HepG2 (cell line): Measurements from ENCODE around the gene GSPT1. TPM values are rescaled to one million over a fixed set of nuclear protein-coding genes. Genes with fewer than 3 reads are reported as not detected.

Source experiments
- ATAD3A ChIP-seq: sonication (generic); formaldehyde crosslinking; IDR thresholded peaks from 2 replicates; pipeline ENCODE4 v1.4.0; 2020; ENCODE audit warnings: missing genetic modification reagents
- CBX1 ChIP-seq: IDR thresholded peaks from one replicate; pipeline ENCODE4 v1.6.1; 2016; ENCODE audit warnings: antibody characterized with exemption, low read depth
- CENPT ChIP-seq: sonication (generic); formaldehyde crosslinking; IDR thresholded peaks from 2 replicates; pipeline ENCODE4 v1.8.0; 2022; ENCODE audit warnings: low read depth, mild to moderate bottlenecking, moderate library complexity, missing genetic modification reagents
- ELF4 ChIP-seq: sonication (generic); formaldehyde crosslinking; IDR thresholded peaks from 2 replicates; pipeline ENCODE4 v1.5.0; 2020; ENCODE audit warnings: missing genetic modification reagents, mild to moderate bottlenecking, moderate library complexity, borderline replicate concordance
- FUBP1 ChIP-seq: sonication (generic); formaldehyde crosslinking; IDR thresholded peaks from 2 replicates; pipeline ENCODE4 v1.5.1; 2020; ENCODE audit warnings: missing genetic modification reagents, mild to moderate bottlenecking, borderline replicate concordance
- GATA4 ChIP-seq: sonication (generic); IDR thresholded peaks from 2 replicates; pipeline ENCODE4 v1.6.1; 2016; ENCODE audit warnings: antibody characterized with exemption, low read depth, borderline replicate concordance
- KLF13 ChIP-seq: sonication (generic); formaldehyde crosslinking; IDR thresholded peaks from 2 replicates; pipeline ENCODE4 v1.4.0; 2020; ENCODE audit warnings: mild to moderate bottlenecking, missing genetic modification reagents
- NPAS2 ChIP-seq: sonication (generic); formaldehyde crosslinking; IDR thresholded peaks from 2 replicates; pipeline ENCODE4 v1.8.0; 2022; ENCODE audit warnings: mild to moderate bottlenecking, missing genetic modification reagents, borderline replicate concordance
- PAWR ChIP-seq: sonication (generic); formaldehyde crosslinking; IDR thresholded peaks from 2 replicates; pipeline ENCODE4 v1.4.0; 2020; ENCODE audit warnings: missing genetic modification reagents, mild to moderate bottlenecking, borderline replicate concordance
- POLR2G ChIP-seq: fragments of 200-400 bp; formaldehyde crosslinking; IDR thresholded peaks from 2 replicates; pipeline ENCODE4 v1.6.1; 2018; ENCODE audit warnings: mild to moderate bottlenecking, low read depth, low read length, moderate library complexity
- SMAD1 ChIP-seq: sonication (generic); formaldehyde crosslinking; IDR thresholded peaks from 2 replicates; pipeline ENCODE4 v1.4.0; 2020; ENCODE audit warnings: missing genetic modification reagents, low read depth, mild to moderate bottlenecking, borderline replicate concordance
- TCF12 ChIP-seq, 2 experiments: fragments of 450-650 bp in 1 of 2; sonication (generic) in 1 of 2; formaldehyde crosslinking in 1 of 2; IDR thresholded peaks; 2 replicates each; pipeline versions ENCODE4 v1.6.1 to v1.8.0; 2017 to 2022; ENCODE audit warnings: antibody characterized with exemption in 1 of 2, mild to moderate bottlenecking in 1 of 2, missing genetic modification reagents in 1 of 2, moderate library complexity in 1 of 2
- TIGD3 ChIP-seq: sonication (generic); formaldehyde crosslinking; IDR thresholded peaks from 2 replicates; pipeline ENCODE4 v1.5.1; 2020; ENCODE audit warnings: mild to moderate bottlenecking, missing genetic modification reagents, borderline replicate concordance
- TP53 ChIP-seq: sonication (generic); formaldehyde crosslinking; conservative IDR thresholded peaks from 2 replicates; pipeline ENCODE4 v1.4.0; 2020; ENCODE audit warnings: missing genetic modification reagents
- ZFP36 ChIP-seq: fragments of 150-350 bp; IDR thresholded peaks from 2 replicates; pipeline ENCODE4 v1.6.1; 2018; ENCODE audit warnings: borderline replicate concordance, low read length, low read depth; ENCODE audit not compliant: partially characterized antibody
- ZFP37 ChIP-seq: sonication (generic); formaldehyde crosslinking; IDR thresholded peaks from 2 replicates; pipeline ENCODE4 v1.4.0; 2020; ENCODE audit warnings: missing genetic modification reagents, borderline replicate concordance
- ZFP82 ChIP-seq: sonication (generic); formaldehyde crosslinking; IDR thresholded peaks from 2 replicates; pipeline ENCODE4 v1.5.1; 2020; ENCODE audit warnings: mild to moderate bottlenecking, missing genetic modification reagents, borderline replicate concordance
- ZMYM4 ChIP-seq: sonication (generic); formaldehyde crosslinking; IDR thresholded peaks from 2 replicates; pipeline ENCODE4 v1.8.1; 2023; ENCODE audit warnings: mild to moderate bottlenecking, missing genetic modification reagents
- ZNF234 ChIP-seq: sonication (generic); formaldehyde crosslinking; conservative IDR thresholded peaks from 2 replicates; pipeline ENCODE4 v1.5.1; 2020; ENCODE audit warnings: mild to moderate bottlenecking, missing genetic modification reagents
- ZNF24 ChIP-seq: fragments of 450-650 bp; IDR thresholded peaks from 2 replicates; pipeline ENCODE4 v1.6.1; 2017; ENCODE audit warnings: antibody characterized with exemption, mild to moderate bottlenecking
- ZNF3 ChIP-seq: IDR thresholded peaks from 2 replicates; pipeline ENCODE4 v1.7.0; 2017; ENCODE audit warnings: inconsistent platforms
- ZNF484 ChIP-seq: sonication (generic); formaldehyde crosslinking; IDR thresholded peaks from 2 replicates; pipeline ENCODE4 v1.5.1; 2020; ENCODE audit warnings: mild to moderate bottlenecking, low read depth, missing genetic modification reagents, borderline replicate concordance
- ZNF709 ChIP-seq: sonication (generic); formaldehyde crosslinking; IDR thresholded peaks from 2 replicates; pipeline ENCODE4 v1.5.0; 2020; ENCODE audit warnings: mild to moderate bottlenecking, missing genetic modification reagents
- ZNF737 ChIP-seq: sonication (generic); formaldehyde crosslinking; IDR thresholded peaks from 2 replicates; pipeline ENCODE4 v1.5.0; 2020; ENCODE audit warnings: missing genetic modification reagents, mild to moderate bottlenecking, borderline replicate concordance
- ZNF749 ChIP-seq: sonication (generic); formaldehyde crosslinking; IDR thresholded peaks from 2 replicates; pipeline ENCODE4 v1.8.0; 2022; ENCODE audit warnings: mild to moderate bottlenecking, missing genetic modification reagents, moderate library complexity, borderline replicate concordance
- ZNF841 ChIP-seq: sonication (generic); formaldehyde crosslinking; IDR thresholded peaks from 2 replicates; pipeline ENCODE4 v1.8.1; 2023; ENCODE audit warnings: missing genetic modification reagents, borderline replicate concordance
- ZNF891 ChIP-seq: sonication (generic); formaldehyde crosslinking; IDR thresholded peaks from 2 replicates; pipeline ENCODE4 v1.5.0; 2020; ENCODE audit warnings: mild to moderate bottlenecking, missing genetic modification reagents
- polyA plus RNA-seq, 8 experiments: library from polyadenylated mRNA; depleted of rRNA in 3 of 8; stranded (reverse) in 7 of 8; unstranded in 1 of 8; fragments of >200 nt; fragmentation: Illumina TruSeq in 4 of 8; extraction: Trizol in 4 of 8; gene quantifications; 2 replicates each; pipeline versions ENCODE4 v1.2.1 to v1.2.3, GENCODE V29; 2011 to 2016; ENCODE audit warnings: low read depth in 4 of 8, missing spikeins in 1 of 8, mixed read lengths in 1 of 8; ENCODE audit not compliant: insufficient read depth in 1 of 8
- total RNA-seq, 5 experiments: library from RNA; depleted of rRNA; stranded (reverse); fragments of >200 nt; fragmentation: Illumina TruSeq; extraction: Trizol; gene quantifications; 2 replicates each; pipeline ENCODE4 v1.2.3, GENCODE V29; 2016; ENCODE audit warnings: low read depth in 1 of 5

Gene GSPT1
- total and polyA plus RNA-seq, 2 of the 13 experiments (the other 11 are each of a cell fraction or from before 2014, with no cell fraction given), result 120 to 316 TPM

- TF ChIP-seq ATAD3A (CRISPR knock-in tag) (no peak; the same call in 1 of the 2 replicates), ZFP82 (CRISPR knock-in tag) (peak; percentile 96; the same call in 1 of the 2 replicates), ZNF891 (CRISPR knock-in tag) (peak; percentile 89), ZNF709 (peak; percentile 88), POLR2G (peak; percentile 99), ZNF737 (CRISPR knock-in tag) (0 out of 2 replicates have a peak, but pooled peaks have one; percentile 79), FUBP1 (no peak), ZNF3 (CRISPR knock-in tag) (no peak), TP53 (CRISPR knock-in tag) (no peak), ZNF234 (CRISPR knock-in tag) (peak; percentile 22; the same call in 1 of the 2 replicates), ZNF24 (0 out of 2 replicates have a peak, but pooled peaks have one; percentile 8), ZFP37 (CRISPR knock-in tag) (peak; percentile 45; the same call in 1 of the 2 replicates), SMAD1 (CRISPR knock-in tag) (peak; percentile 96), GATA4 (peak; percentile 67; the same call in 1 of the 2 replicates), ZNF484 (no peak), ZFP36 (no peak), ZMYM4 (CRISPR knock-in tag) (peak; percentile 93), CBX1 (peak; percentile 60), NPAS2 (no peak), ZNF749 (CRISPR knock-in tag) (peak; percentile 92), CENPT (CRISPR knock-in tag) (no peak; the same call in 1 of the 2 replicates), ELF4 (peak; percentile 99), PAWR (0 out of 2 replicates have a peak, but pooled peaks have one; percentile 45), TCF12 (IDR thresholded peaks at IDR 0.05) (no peak), TCF12 (CRISPR knock-in tag; IDR thresholded peaks at IDR 0.05) (peak; percentile 88), KLF13 (CRISPR knock-in tag) (peak; percentile 20; the same call in 1 of the 2 replicates), ZNF841 (CRISPR knock-in tag) (no peak; the same call in 1 of the 2 replicates), TIGD3 (CRISPR knock-in tag) (no peak; the same call in 1 of the 2 replicates)
These were observed at the start of gene GSPT1 (continued) for GRCh38 chr16:11915644-11916523.
